Colonic mucosa (tissue), 4 donors: ENCODE data around the gene LDHD. TPM values are rescaled to one million over a fixed set of nuclear protein-coding genes. Genes with fewer than 3 reads are reported as not detected.

Source experiments
- DNase-seq: peaks from one replicate; pipeline ENCODE4 v3.0.0-alpha.2; 2020
- H3K27ac ChIP-seq: fragments of 200-600 bp; one replicate; pipeline ENCODE4 v1.8.0; 2021
- H3K27me3 ChIP-seq: fragments of 200-600 bp; one replicate; pipeline ENCODE4 v1.8.0; 2021
- H3K36me3 ChIP-seq: fragments of 200-600 bp; one replicate; pipeline ENCODE4 v1.8.0; 2021
- H3K4me1 ChIP-seq: fragments of 200-600 bp; one replicate; pipeline ENCODE4 v1.8.0; 2021; ENCODE audit warnings: mild to moderate bottlenecking
- H3K4me3 ChIP-seq: fragments of 200-600 bp; one replicate; pipeline ENCODE4 v1.8.0; 2021
- H3K9ac ChIP-seq, 2 donors: one replicate each; pipeline ENCODE4 v1.7.0; 2013; ENCODE audit warnings: control low read depth in 2 of 2, low read depth in 2 of 2, low read length in 2 of 2
- H3K9me3 ChIP-seq: fragments of 200-600 bp; one replicate; pipeline ENCODE4 v1.8.0; 2021
- CTCF ChIP-seq: fragments of 200-600 bp; IDR thresholded peaks from one replicate; pipeline ENCODE4 v1.8.0; 2022; ENCODE audit warnings: antibody characterized with exemption, mild to moderate bottlenecking
- intact Hi-C: fragments of 100-400 bp; cut with DNase I; formaldehyde crosslinking; loops from one replicate; pipeline ENCODE4 v1.14.1; 2022
- total RNA-seq, 2 donors: library from RNA; stranded (reverse); fragmentation: NEBNext Ultra II Directional in 1 of 2; extraction: Animal tissue kit (Norgen Biotek cat#: 25700) in 1 of 2; gene quantifications; one replicate each; pipeline ENCODE4 v1.2.1, GENCODE V29; 2021
- donor health status: healthy.
- donor health status: DM: no; HTN: no; CAD: no.
- donor health status: DM: no; HTN: no; CAD: no.

Gene LDHD
- total RNA-seq, 2 donors from 2014 or later = 31.4 to 105 TPM

DNA sequence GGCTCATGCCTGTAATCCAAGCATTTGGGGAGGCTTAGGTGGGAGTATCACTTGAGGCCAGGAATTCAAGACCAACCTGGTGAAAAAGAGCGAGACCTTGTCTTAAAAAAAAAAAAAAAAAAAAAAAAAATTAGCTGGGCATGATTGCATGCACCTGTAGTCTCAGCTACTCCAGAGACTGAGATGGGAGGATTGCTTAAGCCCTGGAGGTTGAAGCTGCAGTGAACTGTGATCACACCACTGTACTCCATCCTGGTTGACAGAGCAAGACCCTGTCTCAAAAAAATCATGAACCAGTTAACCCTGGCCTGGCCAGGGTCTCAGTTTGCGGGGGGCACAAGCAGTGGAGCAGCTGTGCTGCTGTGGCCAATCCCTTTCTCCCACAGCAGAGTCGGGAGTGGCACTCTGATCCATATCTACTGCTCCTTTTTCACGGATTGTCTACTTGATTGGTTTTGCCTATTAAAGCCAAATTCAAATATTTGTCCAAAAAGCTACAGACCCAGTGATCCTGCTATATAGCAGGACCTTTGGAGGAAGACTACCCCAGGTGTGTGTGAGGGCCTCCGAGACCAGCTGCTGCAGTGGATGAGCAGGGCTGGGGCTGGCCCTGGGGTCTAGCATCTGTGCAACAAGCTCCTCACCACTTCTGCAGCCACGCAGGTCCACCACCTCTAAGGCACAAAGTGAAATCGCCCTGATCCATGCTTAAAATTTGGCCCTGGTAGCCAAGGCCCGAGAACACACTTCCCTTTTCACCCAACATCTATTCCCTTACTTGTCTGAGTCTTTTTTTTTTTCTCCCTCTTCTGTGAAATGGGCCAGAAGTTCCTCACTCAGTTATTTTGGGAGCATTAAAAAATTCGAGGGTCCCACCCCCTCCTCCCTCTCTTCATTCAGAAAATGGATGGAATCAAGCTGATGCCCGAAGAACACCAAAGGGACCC lies 48.2 kb downstream of the LDHD start:
- Histone ChIP-seq H3K36me3 (no peaks in the 10 kb centered on the region), H3K9ac (no peak overlapping the region), H3K4me3 (no peak overlapping the region), H3K4me1 (peaks cover 8% of the 10 kb centered on the region), H3K27me3 (no peaks in the 10 kb centered on the region), H3K9me3 (no peaks in the 10 kb centered on the region), H3K27ac (no peak overlapping the region)
- no peak for DNase-seq
- no peak for TF ChIP-seq CTCF
- intact Hi-C loops = no loop called here

GRCh38 chr16:75066861-75067447 lies 49.6 kb downstream of the LDHD start:
- H3K4me3 ChIP-seq = no peak overlapping the region
- H3K9me3 ChIP-seq = no peaks in the 10 kb centered on the region
- no peak overlapping the region for H3K27ac ChIP-seq
- no peak overlapping the region for H3K9ac ChIP-seq
- H3K4me1 ChIP-seq = peaks cover 4% of the 10 kb centered on the region
- H3K27me3 ChIP-seq = no peaks in the 10 kb centered on the region
- no peak for DNase-seq
- no peak for TF ChIP-seq CTCF
- intact Hi-C loops = no loop called here
- H3K36me3 ChIP-seq = no peaks in the 10 kb centered on the region

- Histone ChIP-seq H3K4me1 (peaks cover 4% of the 10 kb centered on the region), H3K4me3 (no peak overlapping the region), H3K27ac (peak overlapping the region; percentile 78), H3K36me3 (no peaks in the 10 kb centered on the region), H3K9ac (peak overlapping the region; percentile 30 to 76), H3K9me3 (no peaks in the 10 kb centered on the region), H3K27me3 (no peaks in the 10 kb centered on the region)
- intact Hi-C loops = no loop called here
- TF ChIP-seq CTCF = no peak
- peak; percentile 67 for DNase-seq
Measured at GRCh38 chr16:75065521-75066149, 50.9 kb downstream of the LDHD start.

DNA sequence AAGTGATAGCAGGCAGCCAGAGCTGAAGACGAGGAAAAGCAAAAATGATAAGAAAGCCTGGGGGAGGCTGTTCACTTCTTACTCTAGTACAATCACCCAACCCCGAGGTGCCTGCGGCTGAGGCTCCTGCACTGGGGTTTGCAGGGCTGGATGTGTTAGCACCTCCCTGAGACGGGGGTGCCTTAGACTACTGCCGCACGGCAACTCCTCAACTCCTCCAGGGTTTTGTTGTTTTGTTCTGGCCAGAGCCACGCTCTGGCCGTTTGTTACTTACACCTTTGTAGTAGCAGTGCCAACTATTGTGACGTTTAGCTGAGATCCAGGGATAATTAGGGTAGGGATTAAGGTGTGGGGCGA lies 51.5 kb downstream of the LDHD start:
- DNase-seq = peak; percentile 49
- Histone ChIP-seq H3K9me3 (no peaks in the 10 kb centered on the region), H3K27me3 (no peaks in the 10 kb centered on the region), H3K9ac (peak overlapping the region; percentile 30 to 76), H3K4me1 (peaks cover 4% of the 10 kb centered on the region), H3K36me3 (no peaks in the 10 kb centered on the region), H3K27ac (peak overlapping the region; percentile 78), H3K4me3 (no peak overlapping the region)
- no peak for TF ChIP-seq CTCF
- intact Hi-C loops = no loop called here

DNA sequence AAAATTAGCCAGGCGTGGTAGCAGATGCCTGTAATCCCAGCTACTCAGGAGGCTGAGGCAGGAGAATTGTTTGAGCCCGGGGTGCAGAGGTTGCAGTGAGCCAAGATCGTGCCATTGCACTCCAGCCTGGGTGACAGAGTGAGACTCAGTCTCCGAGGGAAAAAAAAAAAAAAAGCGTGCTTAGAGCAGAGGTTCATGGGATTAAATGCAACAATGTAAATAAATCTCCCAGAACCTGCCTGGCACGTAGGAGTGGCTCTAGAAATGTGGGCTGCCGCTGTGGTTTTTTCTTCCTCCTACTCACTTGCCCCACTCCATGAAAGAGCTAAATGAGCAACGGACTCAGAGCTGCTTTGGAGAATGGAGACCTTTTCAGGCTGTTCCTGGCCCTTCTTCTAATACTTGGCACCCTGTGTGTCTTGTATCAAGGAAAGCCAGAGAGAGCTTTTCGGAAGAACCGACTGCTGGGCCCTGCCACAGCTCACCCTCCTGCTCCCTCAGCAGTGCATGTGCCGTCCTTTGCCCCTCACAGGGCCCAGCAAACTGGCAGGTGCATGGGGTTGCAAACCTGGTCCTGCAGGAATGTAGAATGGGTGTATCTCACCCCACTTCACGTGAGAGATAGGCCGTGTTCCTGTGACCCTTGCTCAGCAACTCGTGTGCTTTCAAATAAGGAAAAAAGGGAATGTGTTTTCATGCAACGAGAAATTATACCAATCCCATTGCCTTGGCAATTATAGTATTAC lies 52.0 kb downstream of the LDHD start:
- H3K9me3 ChIP-seq = no peaks in the 10 kb centered on the region
- H3K4me1 ChIP-seq = peaks cover 4% of the 10 kb centered on the region
- no peak for TF ChIP-seq CTCF
- no peaks in the 10 kb centered on the region for H3K36me3 ChIP-seq
- no peak overlapping the region for H3K4me3 ChIP-seq
- intact Hi-C loops = no loop called here
- peak overlapping the region in 1 of 2 donors; percentile 76 for H3K9ac ChIP-seq
- no peaks in the 10 kb centered on the region for H3K27me3 ChIP-seq
- H3K27ac ChIP-seq = peak overlapping the region; percentile 78
- peak; percentile 77 for DNase-seq
